OCI-LY1 (cell line): ENCODE data around the gene ZNF438.

ENCODE experiments used
- CTCF ChIP-seq: fragments of 200-600 bp; sonication (generic), shearing (Covaris generic); IDR thresholded peaks from 2 replicates; pipeline ENCODE4 v1.5.1; 2017; ENCODE audit warnings: mild to moderate bottlenecking, antibody characterized with exemption, low read length, moderate library complexity, mixed read lengths
- EZH2 ChIP-seq: fragments of 200-600 bp; sonication (generic), shearing (Covaris generic); IDR thresholded peaks from 2 replicates; pipeline ENCODE4 v1.8.0; 2017; ENCODE audit warnings: borderline replicate concordance, mixed run types, mild to moderate bottlenecking, antibody characterized with exemption, low read length, moderate library complexity, mixed read lengths

- TF ChIP-seq CTCF (no peak), EZH2 (no peak)
These were observed 217.7 kb downstream of the ZNF438 start for GRCh38 chr10:30813872-30814481.
